ENCODE measurements around the gene DUSP19. TPM values are rescaled to one million over a fixed set of nuclear protein-coding genes. Genes with fewer than 3 reads are reported as not detected.

The DUSP19 gene
- total and polyA plus RNA-seq, 2 of the 13 experiments (the other 11 are each of a cell fraction or from before 2014, with no cell fraction given) = 1.3 to 1.9 TPM

GRCh38 chr2:183070942-183071844 is 7.4 kb upstream of the DUSP19 start (continued):
- TF ChIP-seq SRSF9 (IDR thresholded peaks at IDR 0.05; ENCODE audit: borderline replicate concordance, insufficient read depth, low read depth, low read length, poor library complexity, severe bottlenecking) (no peak), RBM39 (IDR thresholded peaks at IDR 0.05; ENCODE audit: low read depth, low read length, poor library complexity, severe bottlenecking) (no peak), DMAP1 (CRISPR knock-in tag; IDR thresholded peaks at IDR 0.05) (no peak), MTA1 (CRISPR knock-in tag; IDR thresholded peaks at IDR 0.05; ENCODE audit: borderline replicate concordance) (no peak), NKX3-1 (CRISPR knock-in tag; IDR thresholded peaks at IDR 0.05) (no peak), TRAFD1 (CRISPR knock-in tag; IDR thresholded peaks at IDR 0.05; ENCODE audit: borderline replicate concordance) (no peak), ZNF710 (CRISPR knock-in tag; IDR thresholded peaks at IDR 0.05; ENCODE audit: borderline replicate concordance) (peak; percentile 63; the same call in 1 of the 2 replicates), LRRFIP1 (CRISPR knock-in tag; conservative IDR thresholded peaks at IDR 0.05) (no peak), SMAD9 (CRISPR knock-in tag; IDR thresholded peaks at IDR 0.05) (no peak), ZFP62 (CRISPR knock-in tag; IDR thresholded peaks at IDR 0.05) (no peak), FOXA3 (CRISPR knock-in tag; IDR thresholded peaks at IDR 0.05) (no peak), MLLT10 (CRISPR knock-in tag; IDR thresholded peaks at IDR 0.05) (no peak), TCF12 (IDR thresholded peaks at IDR 0.05) (no peak), TCF12 (CRISPR knock-in tag; IDR thresholded peaks at IDR 0.05) (no peak), IKZF5 (CRISPR knock-in tag; IDR thresholded peaks at IDR 0.05) (no peak), ETS1 (CRISPR knock-in tag; IDR thresholded peaks at IDR 0.05) (no peak), MBNL3 (CRISPR knock-in tag; conservative IDR thresholded peaks at IDR 0.05) (no peak)
